RPMI7951 (cell line): ENCODE data around the gene GJB4. TPM values are rescaled to one million over a fixed set of nuclear protein-coding genes. Genes with fewer than 3 reads are reported as not detected.

ENCODE experiments used
- DNase-seq: peaks from one replicate; pipeline ENCODE4 v3.0.0-alpha.2; 2012; ENCODE audit warnings: low read depth
- total RNA-seq: library from RNA; depleted of rRNA; stranded (reverse); fragments of >200 nt; shearing (Covaris generic); gene quantifications from 2 replicates; pipeline ENCODE4 v1.2.3, GENCODE V29; 2014

GJB4 gene
- total RNA-seq, 1 experiment from 2014 or later, result not detected

GRCh38 chr1:34777519-34778321 is 18.2 kb downstream of the GJB4 start:
- DNase-seq, result no peak

GRCh38 chr1:34778381-34778780 is 18.8 kb downstream of the GJB4 start:
- no peak for DNase-seq

- no peak for DNase-seq
These were observed 19.5 kb downstream of the GJB4 start for GRCh38 chr1:34779005-34779404.

- no peak for DNase-seq
These were observed 20.0 kb downstream of the GJB4 start for GRCh38 chr1:34779526-34779925.

- DNase-seq, result no peak
These were observed 20.4 kb downstream of the GJB4 start for GRCh38 chr1:34779962-34780361.

GRCh38 chr1:34780528-34780927 is 21.0 kb downstream of the GJB4 start:
- no peak for DNase-seq

GRCh38 chr1:34781071-34781843 is 21.7 kb downstream of the GJB4 start, which contains the start of gene GJB3:
GJB3 (plus strand) TSS chr1:34781214; CDS start chr1:34784763, 3,549 bp downstream.
- DNase-seq, result no peak

- no peak for DNase-seq
These were observed 22.4 kb downstream of the GJB4 start for GRCh38 chr1:34781844-34782391.

GRCh38 chr1:34784751-34785221 is 25.2 kb downstream of the GJB4 start:
- no peak for DNase-seq

- no peak for DNase-seq
These were observed 25.8 kb downstream of the GJB4 start for GRCh38 chr1:34785231-34785874.

- DNase-seq, result no peak
These were observed 26.4 kb downstream of the GJB4 start for GRCh38 chr1:34785875-34786470.

GRCh38 chr1:34786521-34787325 is 27.2 kb downstream of the GJB4 start:
- peak; percentile 62 for DNase-seq

- peak; percentile 18 for DNase-seq
These were observed 28.2 kb downstream of the GJB4 start for GRCh38 chr1:34787461-34788420.

- no peak for DNase-seq
These were observed 31.4 kb downstream of the GJB4 start for GRCh38 chr1:34790985-34791384.

- no peak for DNase-seq
These were observed 32.9 kb downstream of the GJB4 start for GRCh38 chr1:34792424-34792823.

GRCh38 chr1:34792868-34793727 is 33.6 kb downstream of the GJB4 start, which contains the start of gene GJA4:
GJA4 (plus strand) TSS chr1:34792999; CDS start chr1:34794214, 1,215 bp downstream.
- DNase-seq, result no peak

- no peak for DNase-seq
These were observed 34.7 kb downstream of the GJB4 start for GRCh38 chr1:34794001-34794789.

- no peak for DNase-seq
These were observed 35.2 kb downstream of the GJB4 start for GRCh38 chr1:34794790-34795180.
